Neural cell (in vitro differentiated cells): ENCODE data around the gene NKAIN2. TPM values are rescaled to one million over a fixed set of nuclear protein-coding genes. Genes with fewer than 3 reads are reported as not detected.

Experiments
- H2AFZ ChIP-seq: fragments of 200-600, 300-800 bp; sonication (generic), shearing (Covaris generic); 2 replicates; pipeline ENCODE4 v1.6.0; 2014; ENCODE audit warnings: low read depth, mild to moderate bottlenecking, antibody characterized with exemption, low read length, moderate library complexity
- H3F3A ChIP-seq: fragments of 200-600 bp; shearing (Covaris generic); 2 replicates; pipeline ENCODE4 v1.6.1; 2016; ENCODE audit warnings: mild to moderate bottlenecking, moderate library complexity, mixed read lengths, antibody characterized with exemption, low read length; ENCODE audit not compliant: insufficient read depth, poor library complexity, severe bottlenecking
- H3K27ac ChIP-seq: fragments of 200-600, 300-800 bp; sonication (generic), shearing (Covaris generic); 2 replicates; pipeline ENCODE4 v1.5.1; 2014; ENCODE audit warnings: mild to moderate bottlenecking, low read length, moderate library complexity
- H3K27me3 ChIP-seq: fragments of 300-800, 200-600 bp; sonication (generic), shearing (Covaris generic); 2 replicates; pipeline ENCODE4 v1.6.0; 2014; ENCODE audit warnings: mild to moderate bottlenecking, low read depth, low read length, moderate library complexity; ENCODE audit not compliant: insufficient read depth
- H3K36me3 ChIP-seq: fragments of 300-800, 200-600 bp; sonication (generic), shearing (Covaris generic); 2 replicates; pipeline ENCODE4 v1.5.1; 2014; ENCODE audit warnings: mild to moderate bottlenecking, antibody characterized with exemption, low read length, moderate library complexity; ENCODE audit not compliant: insufficient read depth
- H3K4me2 ChIP-seq: fragments of 300-800, 200-600 bp; sonication (generic), shearing (Covaris generic); 2 replicates; pipeline ENCODE4 v1.6.0; 2014; ENCODE audit warnings: mild to moderate bottlenecking, low read length
- H3K4me3 ChIP-seq: fragments of 300-800, 200-600 bp; sonication (generic), shearing (Covaris generic); 2 replicates; pipeline ENCODE4 v1.5.1; 2014; ENCODE audit warnings: mild to moderate bottlenecking, low read length, moderate library complexity
- H3K79me2 ChIP-seq: fragments of 200-600 bp; shearing (Covaris generic); replicated peaks from 2 replicates; pipeline ENCODE4 v1.6.0; 2014; ENCODE audit warnings: mild to moderate bottlenecking, low read length, moderate library complexity; ENCODE audit not compliant: insufficient read depth
- H3K9ac ChIP-seq: fragments of 300-800, 200-600 bp; sonication (generic), shearing (Covaris generic); 2 replicates; pipeline ENCODE4 v1.6.1; 2016; ENCODE audit warnings: mild to moderate bottlenecking, low read length, mixed read lengths
- H3K9me2 ChIP-seq: fragments of 200-600 bp; shearing (Covaris generic); 2 replicates; pipeline ENCODE4 v1.6.1; 2016; ENCODE audit warnings: mild to moderate bottlenecking, low read length, mixed read lengths; ENCODE audit not compliant: insufficient read depth
- H3K9me3 ChIP-seq: fragments of 200-600, 300-800 bp; sonication (generic), shearing (Covaris generic); 2 replicates; pipeline ENCODE4 v1.6.1; 2016; ENCODE audit warnings: mild to moderate bottlenecking, mixed run types, low read length, moderate library complexity, mixed read lengths
- H4K20me1 ChIP-seq: fragments of 200-600 bp; shearing (Covaris generic); 2 replicates; pipeline ENCODE4 v1.6.1; 2016; ENCODE audit warnings: mild to moderate bottlenecking, mixed run types; ENCODE audit not compliant: insufficient read depth
- CTCF ChIP-seq: fragments of 450-650 bp; IDR thresholded peaks from 2 replicates; pipeline ENCODE4 v1.5.1; 2014; ENCODE audit warnings: antibody characterized with exemption, mild to moderate bottlenecking, moderate library complexity; ENCODE audit not compliant: poor library complexity, severe bottlenecking
- EP300 ChIP-seq: fragments of 450-650 bp; conservative IDR thresholded peaks from 2 replicates; pipeline ENCODE4 v1.6.1; 2014; ENCODE audit warnings: antibody characterized with exemption, mild to moderate bottlenecking, moderate library complexity; ENCODE audit not compliant: poor library complexity, severe bottlenecking
- EZH2 ChIP-seq: fragments of 200-600, 300-800 bp; shearing (Covaris generic), sonication (generic); IDR thresholded peaks from 2 replicates; pipeline ENCODE4 v1.6.1; 2014; ENCODE audit warnings: antibody characterized with exemption, low read length, borderline replicate concordance, mild to moderate bottlenecking; ENCODE audit not compliant: insufficient read depth, poor library complexity, severe bottlenecking
- MXI1 ChIP-seq: fragments of 450-650 bp; conservative IDR thresholded peaks from 2 replicates; pipeline ENCODE4 v1.6.1; 2014; ENCODE audit warnings: antibody characterized with exemption, mild to moderate bottlenecking; ENCODE audit not compliant: poor library complexity, severe bottlenecking
- POLR2AphosphoS5 ChIP-seq: IDR thresholded peaks from 2 replicates; pipeline ENCODE4 v1.6.1; 2012
- RAD21 ChIP-seq: fragments of 450-650 bp; conservative IDR thresholded peaks from 2 replicates; pipeline ENCODE4 v1.6.1; 2014; ENCODE audit warnings: antibody characterized with exemption, mild to moderate bottlenecking, moderate library complexity
- REST ChIP-seq: IDR thresholded peaks from 2 replicates; pipeline ENCODE4 v1.6.1; 2012; ENCODE audit warnings: borderline replicate concordance
- SMC3 ChIP-seq: fragments of 450-650 bp; conservative IDR thresholded peaks from 2 replicates; pipeline ENCODE4 v1.6.1; 2014; ENCODE audit warnings: antibody characterized with exemption, mild to moderate bottlenecking, moderate library complexity; ENCODE audit not compliant: poor library complexity
- TAF1 ChIP-seq: IDR thresholded peaks from 2 replicates; pipeline ENCODE4 v1.6.1; 2012; ENCODE audit warnings: low read depth
- polyA plus RNA-seq: library from polyadenylated mRNA; depleted of rRNA; stranded (reverse); fragments of >200 nt; gene quantifications from 2 replicates; pipeline ENCODE4 v1.2.3, GENCODE V29; 2014

Gene NKAIN2
- polyA plus RNA-seq, 1 donor from 2014 or later: 23.2 TPM

- Histone ChIP-seq H3K9me3 (no peaks in the 10 kb centered on the region), H3K79me2 (no peaks in the 10 kb centered on the region), H4K20me1 (no peaks in the 10 kb centered on the region), H3K27me3 (no peaks in the 10 kb centered on the region), H3F3A (no peaks in the 10 kb centered on the region), H3K4me3 (no peak overlapping the region), H3K9ac (no peak overlapping the region), H2AFZ (no peak overlapping the region), H3K9me2 (no peaks in the 10 kb centered on the region), H3K36me3 (no peaks in the 10 kb centered on the region), H3K27ac (no peak overlapping the region), H3K4me2 (no peak overlapping the region)
- TF ChIP-seq TAF1: no peak
- no peak for TF ChIP-seq RAD21
- TF ChIP-seq MXI1: no peak
- no peak for TF ChIP-seq EP300
- TF ChIP-seq SMC3: no peak
- no peak for TF ChIP-seq EZH2
- no peak for TF ChIP-seq CTCF
- TF ChIP-seq POLR2AphosphoS5: no peak
These were observed 731.6 kb downstream of the NKAIN2 start for GRCh38 chr6:124535299-124535698.

- no peaks in the 10 kb centered on the region for H3K79me2 ChIP-seq
- no peaks in the 10 kb centered on the region for H3K27me3 ChIP-seq
- no peak for TF ChIP-seq RAD21
- TF ChIP-seq EZH2: no peak
- no peak for TF ChIP-seq CTCF
- no peak for TF ChIP-seq REST
- TF ChIP-seq TAF1: no peak
- TF ChIP-seq POLR2AphosphoS5: no peak
- TF ChIP-seq MXI1: no peak
- no peak for TF ChIP-seq EP300
- no peak for TF ChIP-seq SMC3
- H3K27ac ChIP-seq: no peak overlapping the region
- H3K9me2 ChIP-seq: no peaks in the 10 kb centered on the region
- H2AFZ ChIP-seq: no peak overlapping the region
- H4K20me1 ChIP-seq: no peaks in the 10 kb centered on the region
- no peaks in the 10 kb centered on the region for H3F3A ChIP-seq
- H3K4me2 ChIP-seq: no peak overlapping the region
- no peaks in the 10 kb centered on the region for H3K36me3 ChIP-seq
- no peaks in the 10 kb centered on the region for H3K9me3 ChIP-seq
- no peak overlapping the region for H3K4me3 ChIP-seq
- no peak overlapping the region for H3K9ac ChIP-seq
These were observed 732.1 kb downstream of the NKAIN2 start for GRCh38 chr6:124535746-124536145.
